IMR-90 (cell line): ENCODE data around the gene CSNK1G2. TPM values are rescaled to one million over a fixed set of nuclear protein-coding genes. Genes with fewer than 3 reads are reported as not detected.

Experiments used
- ATAC-seq: fragments of 200-7000 bp; cut with Tn5 transposase; 2 replicates; pipeline ENCODE4 v1.9.1; 2020; ENCODE audit warnings: low read depth, mild to moderate bottlenecking, moderate library complexity
- BruUV-seq: library from RNA; stranded (reverse); fragments of 400-500 nt; replicated peaks from 2 replicates; lab custom pipeline; 2021; lab: Mats Ljungman, UMichigan
- CTCF ChIA-PET: fragments of 300-600 bp; formaldehyde crosslinking; extraction: SDS; loops from one replicate; lab custom pipeline; 2021; ENCODE audit warnings: antibody characterized with exemption; lab: Yijun Ruan, JAX
- POLR2A ChIA-PET: fragments of 300-600 bp; sonication (Branson Sonifier 250); formaldehyde crosslinking; loops from one replicate; lab custom pipeline; 2022; ENCODE audit warnings: antibody characterized with exemption; ENCODE audit not compliant: unreplicated experiment; lab: Charles Lee
- DNase-seq: peaks from one replicate; pipeline ENCODE4 v3.0.0; 2013
- H2AFZ ChIP-seq: replicated peaks from 2 replicates; pipeline ENCODE3; 2013; ENCODE audit warnings: low read length, mild to moderate bottlenecking; ENCODE audit not compliant: poor library complexity
- H2AK5ac ChIP-seq: 2 replicates; pipeline ENCODE4 v1.6.1; 2013; ENCODE audit warnings: low read depth, low read length, inconsistent platforms
- H2AK9ac ChIP-seq: replicated peaks from 2 replicates; pipeline ENCODE3; 2013; ENCODE audit warnings: mild to moderate bottlenecking, low read depth, low read length, moderate library complexity; ENCODE audit not compliant: poor library complexity
- H2BK120ac ChIP-seq: 2 replicates; pipeline ENCODE4 v1.6.1; 2013; ENCODE audit warnings: low read depth, low read length, inconsistent platforms
- H2BK15ac ChIP-seq: 3 replicates; pipeline ENCODE4 v1.6.1; 2013; ENCODE audit warnings: low read depth, low read length, inconsistent platforms
- H2BK20ac ChIP-seq: 2 replicates; pipeline ENCODE4 v1.6.1; 2013; ENCODE audit warnings: low read depth, mild to moderate bottlenecking, inconsistent platforms, low read length, moderate library complexity
- H2BK5ac ChIP-seq: 2 replicates; pipeline ENCODE4 v1.6.1; 2013; ENCODE audit warnings: mild to moderate bottlenecking, low read depth, low read length, inconsistent platforms; ENCODE audit not compliant: poor library complexity, severe bottlenecking
- H3K14ac ChIP-seq: replicated peaks from 2 replicates; pipeline ENCODE4 v1.6.1; 2013; ENCODE audit warnings: low read depth, low read length, inconsistent platforms
- H3K18ac ChIP-seq: 2 replicates; pipeline ENCODE4 v1.6.1; 2013; ENCODE audit warnings: low read depth, low read length, control low read depth
- H3K23ac ChIP-seq: 2 replicates; pipeline ENCODE4 v1.6.1; 2013; ENCODE audit warnings: low read depth, low read length, inconsistent platforms
- H3K27ac ChIP-seq: 2 replicates; pipeline ENCODE4 v1.5.1; 2013; ENCODE audit warnings: mild to moderate bottlenecking, control low read depth, low read length; ENCODE audit not compliant: insufficient read depth
- H3K27me3 ChIP-seq: 2 replicates; pipeline ENCODE4 v1.6.1; 2013; ENCODE audit warnings: low read length; ENCODE audit not compliant: control insufficient read depth, insufficient read depth
- H3K36me3 ChIP-seq: 2 replicates; pipeline ENCODE4 v1.6.1; 2013; ENCODE audit warnings: low read length, mixed read lengths; ENCODE audit not compliant: control insufficient read depth, insufficient read depth
- H3K4ac ChIP-seq: 2 replicates; pipeline ENCODE4 v1.6.1; 2013; ENCODE audit warnings: low read depth, low read length, inconsistent platforms
- H3K4me1 ChIP-seq: 2 replicates; pipeline ENCODE4 v1.6.1; 2013; ENCODE audit warnings: low read length, mixed read lengths; ENCODE audit not compliant: control insufficient read depth, insufficient read depth
- H3K4me2 ChIP-seq: 2 replicates; pipeline ENCODE4 v1.6.1; 2013; ENCODE audit warnings: low read depth, mild to moderate bottlenecking, control low read depth, low read length, moderate library complexity
- H3K4me3 ChIP-seq: 2 replicates; pipeline ENCODE4 v1.5.1; 2013; ENCODE audit warnings: low read depth, mild to moderate bottlenecking, control low read depth, low read length, moderate library complexity; ENCODE audit not compliant: insufficient read depth
- H3K56ac ChIP-seq: 2 replicates; pipeline ENCODE4 v1.6.1; 2013; ENCODE audit warnings: low read length, inconsistent platforms; ENCODE audit not compliant: insufficient read depth; ENCODE audit errors: extremely low read depth
- H3K79me1 ChIP-seq, 2 experiments: 2 replicates each; pipeline ENCODE4 v1.6.1; 2013; ENCODE audit warnings: low read length in 2 of 2, inconsistent platforms in 1 of 2, low read depth in 1 of 2
- H3K9ac ChIP-seq: 2 replicates; pipeline ENCODE4 v1.6.1; 2013; ENCODE audit warnings: low read depth, low read length, control low read depth
- H3K9me1 ChIP-seq: 2 replicates; pipeline ENCODE4 v1.6.1; 2013; ENCODE audit warnings: low read length, inconsistent platforms; ENCODE audit not compliant: insufficient read depth
- H3K9me3 ChIP-seq: 2 replicates; pipeline ENCODE4 v1.6.1; 2013; ENCODE audit warnings: low read length; ENCODE audit not compliant: control insufficient read depth, insufficient read depth
- H4K20me1 ChIP-seq: 2 replicates; pipeline ENCODE4 v1.6.1; 2013; ENCODE audit warnings: low read length, inconsistent platforms; ENCODE audit not compliant: insufficient read depth
- H4K5ac ChIP-seq: 2 replicates; pipeline ENCODE4 v1.6.1; 2013; ENCODE audit warnings: mild to moderate bottlenecking, low read depth, low read length, control low read depth
- H4K8ac ChIP-seq, 2 experiments: 2 replicates each; pipeline ENCODE4 v1.6.1; 2013; ENCODE audit warnings: low read depth in 2 of 2, low read length in 2 of 2, control low read depth in 1 of 2, inconsistent platforms in 1 of 2
- H4K91ac ChIP-seq: 2 replicates; pipeline ENCODE4 v1.6.1; 2013; ENCODE audit warnings: low read depth, low read length, inconsistent platforms; ENCODE audit not compliant: insufficient read depth
- BHLHE40 ChIP-seq: fragments of 150-350 bp; IDR thresholded peaks from 2 replicates; pipeline ENCODE4 v1.6.1; 2016; ENCODE audit warnings: mild to moderate bottlenecking, low read depth, low read length
- CEBPB ChIP-seq: IDR thresholded peaks from 2 replicates; pipeline ENCODE4 v1.6.1; 2012; ENCODE audit warnings: low read depth, low read length, improper control_type of control experiment
- CHD1 ChIP-seq: IDR thresholded peaks from 2 replicates; pipeline ENCODE4 v1.6.1; 2012; ENCODE audit warnings: low read depth, low read length, improper control_type of control experiment
- CTCF ChIP-seq: conservative IDR thresholded peaks from 2 replicates; pipeline ENCODE4 v1.5.1; 2012; ENCODE audit warnings: mild to moderate bottlenecking, low read depth, low read length, improper control_type of control experiment
- ELK1 ChIP-seq: fragments of 150-350 bp; IDR thresholded peaks from 2 replicates; pipeline ENCODE4 v1.6.1; 2016; ENCODE audit warnings: low read depth, mild to moderate bottlenecking, low read length, moderate library complexity, borderline replicate concordance
- FOS ChIP-seq: fragments of 150-350 bp; IDR thresholded peaks from 2 replicates; pipeline ENCODE4 v1.6.1; 2016; ENCODE audit warnings: low read depth, low read length
- MAZ ChIP-seq: IDR thresholded peaks from 2 replicates; pipeline ENCODE4 v1.6.1; 2012; ENCODE audit warnings: low read depth, mild to moderate bottlenecking, low read length, improper control_type of control experiment, moderate library complexity, borderline replicate concordance
- MXI1 ChIP-seq: IDR thresholded peaks from 2 replicates; pipeline ENCODE4 v1.6.1; 2012; ENCODE audit warnings: low read depth, mild to moderate bottlenecking, low read length, moderate library complexity, borderline replicate concordance
- NFE2L2 ChIP-seq: fragments of 150-350 bp; IDR thresholded peaks from 2 replicates; pipeline ENCODE4 v1.6.1; 2016; ENCODE audit warnings: low read depth, mild to moderate bottlenecking, low read length
- POLR2A ChIP-seq: IDR thresholded peaks from 2 replicates; pipeline ENCODE4 v1.6.1; 2012; ENCODE audit warnings: mild to moderate bottlenecking, low read depth, low read length
- RAD21 ChIP-seq: IDR thresholded peaks from 2 replicates; pipeline ENCODE4 v1.6.1; 2012; ENCODE audit warnings: low read length, improper control_type of control experiment
- RCOR1 ChIP-seq: IDR thresholded peaks from 2 replicates; pipeline ENCODE4 v1.6.1; 2012; ENCODE audit warnings: mild to moderate bottlenecking, low read length, improper control_type of control experiment; ENCODE audit not compliant: insufficient replicate concordance
- RFX5 ChIP-seq: IDR thresholded peaks from 2 replicates; pipeline ENCODE4 v1.8.0; 2012; ENCODE audit warnings: low read depth, mild to moderate bottlenecking, low read length, moderate library complexity
- SMC3 ChIP-seq: fragments of 150-350 bp; IDR thresholded peaks from 2 replicates; pipeline ENCODE4 v1.6.1; 2016; ENCODE audit warnings: low read depth, mild to moderate bottlenecking, antibody characterized with exemption, low read length, moderate library complexity
- USF2 ChIP-seq: fragments of 150-350 bp; IDR thresholded peaks from 2 replicates; pipeline ENCODE4 v1.6.1; 2017; ENCODE audit warnings: mild to moderate bottlenecking, antibody characterized with exemption, low read length, low read depth
- WGBS, 2 experiments: methylation state at CpG; one replicate each; pipeline versions ENCODE4 v1.1.5 to v1.1.7; 2013; ENCODE audit warnings: missing lambda C conversion rate in 2 of 2; ENCODE audit not compliant: insufficient read length in 1 of 2; ENCODE audit errors: extremely low coverage in 2 of 2; 5-methylcytosine and 5-hydroxymethylcytosine counted together
- dilution Hi-C: fragments of 300-500 bp; cut with HindIII; formaldehyde crosslinking; loops from one replicate; pipeline ENCODE4 v1.14.3; 2018; ENCODE audit warnings: low sequenced_read_pairs; ENCODE audit not compliant: unreplicated experiment
- in situ Hi-C: fragments of 300-500 bp; cut with MboI; formaldehyde crosslinking; loops from 3 replicates; pipeline ENCODE4 v1.14.3; 2019; ENCODE audit warnings: low sequenced_read_pairs, inconsistent platforms, mixed read lengths
- intact Hi-C: fragments of 100-400 bp; cut with micrococcal nuclease; formaldehyde crosslinking; loops from 2 replicates; pipeline ENCODE4 v1.10.0; 2022
- polyA plus RNA-seq, 3 experiments: library from polyadenylated mRNA; depleted of rRNA; stranded (reverse); fragments of >200 nt; gene quantifications; 2 replicates each; pipeline ENCODE4 v1.2.3, GENCODE V29; 2012; ENCODE audit warnings: low replicate concordance in 1 of 3
- total RNA-seq: library from RNA; depleted of rRNA; stranded (reverse); fragments of >200 nt; gene quantifications from 2 replicates; pipeline ENCODE4 v1.2.3, GENCODE V29; 2012

Gene CSNK1G2
- total and polyA plus RNA-seq, 2 of the 4 experiments (the other 2 are of a cell fraction) = 38.0 to 96.3 TPM

GRCh38 chr19:1991018-1991913 lies 50.3 kb downstream of the CSNK1G2 start:
- Histone ChIP-seq H3K9me3 (no peaks in the 10 kb centered on the region), H4K20me1 (peaks cover 5% of the 10 kb centered on the region; the same call in 1 of the 2 replicates), H3K79me1 (0 out of 4 replicates have a peak, but pooled peaks cover 0 to 5% of the 10 kb centered on the region in 2 experiments), H3K4me1 (no peaks in the 10 kb centered on the region), H2AK5ac (no peak overlapping the region), H3K9me1 (no peaks in the 10 kb centered on the region), H3K23ac (no peak overlapping the region), H2BK120ac (no peak overlapping the region), H3K4me2 (no peak overlapping the region), H2AK9ac (no peak overlapping the region), H2BK20ac (no peak overlapping the region), H3K9ac (no peak overlapping the region), H3K36me3 (peaks cover 52% of the 10 kb centered on the region), H2BK5ac (no peak overlapping the region), H4K91ac (no peak overlapping the region), H3K4ac (no peak overlapping the region), H2AFZ (no peak overlapping the region), H3K14ac (no peak overlapping the region), H3K4me3 (no peak overlapping the region), H3K27me3 (no peaks in the 10 kb centered on the region), H3K27ac (no peak overlapping the region), H4K8ac (no peak overlapping the region), H3K18ac (no peak overlapping the region), H3K56ac (no peak overlapping the region), H2BK15ac (no peak overlapping the region), H4K5ac (no peak overlapping the region)
- POLR2A ChIA-PET = no interaction called here
- no TSS peak for BruUV-seq
- ATAC-seq (no peak), DNase-seq (no peak)
- dilution Hi-C loops = no loop called here
- intact Hi-C loops = no loop called here
- CTCF ChIA-PET = no interaction called here
- in situ Hi-C loops = no loop called here
- 94% methylated on average over 10 of the region's 30 CpGs; no CpG with 5 or more reads in 1 of the 2 experiments for WGBS, 2 experiments
- TF ChIP-seq MXI1 (no peak), MAZ (no peak), CTCF (no peak), CEBPB (no peak), CHD1 (no peak), NFE2L2 (no peak), SMC3 (no peak), BHLHE40 (no peak), RAD21 (no peak), RCOR1 (no peak), POLR2A (no peak), USF2 (no peak), FOS (no peak), RFX5 (no peak), ELK1 (no peak)
